K562 (cell line): Measurements from ENCODE around the gene CEP128. TPM values are rescaled to one million over a fixed set of nuclear protein-coding genes. Genes with fewer than 3 reads are reported as not detected.

Experiments used
- ATAC-seq: fragments of 200-7000 bp; cut with Tn5 transposase; 3 replicates; pipeline ENCODE4 v1.9.1; 2020; ENCODE audit warnings: moderate library complexity
- BruUV-seq: library from RNA; stranded (reverse); fragments of 400-500 nt; replicated peaks from 2 replicates; lab custom pipeline; 2021; lab: Mats Ljungman, UMichigan
- CTCF ChIA-PET: fragments of 300-600 bp; formaldehyde crosslinking; extraction: SDS; loops from one replicate; lab custom pipeline; 2021; ENCODE audit warnings: low intra/inter-chr PET ratio; lab: Yijun Ruan, JAX
- POLR2A ChIA-PET: fragments of 300-600, 350-650 bp; sonication (Branson Sonifier 250); formaldehyde crosslinking; extraction: SDS; loops from one replicate; lab custom pipeline; 2021; ENCODE audit warnings: antibody characterized with exemption, inconsistent platforms; lab: Yijun Ruan, JAX
- DNase-seq, 4 experiments: peaks; one replicate each; pipeline versions ENCODE4 v3.0.0 to v3.0.0-alpha.2; 2011 to 2018; ENCODE audit warnings: low spot score in 3 of 4, mixed read lengths in 3 of 4; ENCODE audit errors: extremely low read depth in 1 of 4
- FAIRE-seq: peaks from 2 replicates; lab custom pipeline; 2011; peaks lifted over from hg19 to GRCh38; lab: Jason Lieb, UNC
- H2AFZ ChIP-seq: 2 replicates; pipeline ENCODE4 v1.6.0; 2011; ENCODE audit warnings: low read depth, low read length, control low read depth, inconsistent platforms
- H3K27ac ChIP-seq: fragments of 200-600 bp; 3 replicates; pipeline ENCODE4 v1.8.0; 2011; ENCODE audit warnings: low read depth, mild to moderate bottlenecking, control low read depth, inconsistent platforms, low read length, moderate library complexity, mixed read lengths; ENCODE audit errors: extremely low read depth
- H3K27me3 ChIP-seq, 2 experiments: fragments of 300-600 bp in 1 of 2; 2 replicates in 1 of 2; 3 replicates in 1 of 2; pipeline versions ENCODE4 v1.6.0 to v1.8.0; 2011; ENCODE audit warnings: inconsistent platforms in 2 of 2, low read length in 2 of 2, mild to moderate bottlenecking in 1 of 2, mixed read lengths in 1 of 2, moderate library complexity in 1 of 2; ENCODE audit not compliant: control insufficient read depth in 2 of 2, insufficient read depth in 2 of 2
- H3K36me3 ChIP-seq: fragments of 300-600 bp; 3 replicates; pipeline ENCODE4 v1.8.0; 2011; ENCODE audit warnings: mild to moderate bottlenecking, low read length, inconsistent platforms; ENCODE audit not compliant: control insufficient read depth, insufficient read depth
- H3K4me1 ChIP-seq, 2 experiments: fragments of 200-600 bp in 1 of 2; replicated peaks in 1 of 2; 2 replicates in 1 of 2; 3 replicates in 1 of 2; pipeline versions ENCODE4 v1.5.1 to v1.8.0; 2011; ENCODE audit warnings: inconsistent platforms in 2 of 2, low read length in 2 of 2, mild to moderate bottlenecking in 1 of 2, mixed read lengths in 1 of 2, moderate library complexity in 1 of 2; ENCODE audit not compliant: control insufficient read depth in 2 of 2, insufficient read depth in 2 of 2
- H3K4me2 ChIP-seq: 2 replicates; pipeline ENCODE4 v1.6.1; 2011; ENCODE audit warnings: low read length, control low read depth, inconsistent platforms, mixed read lengths; ENCODE audit not compliant: insufficient read depth
- H3K4me3 ChIP-seq: fragments of 200-600 bp; sonication (generic), shearing (Covaris generic); 2 replicates; pipeline ENCODE4 v1.5.1; 2016; ENCODE audit warnings: control low read depth, inconsistent platforms
- H3K79me2 ChIP-seq: fragments of 200-600 bp; 3 replicates; pipeline ENCODE4 v1.8.0; 2011; ENCODE audit warnings: low read length, inconsistent platforms; ENCODE audit not compliant: control insufficient read depth, insufficient read depth
- H3K9ac ChIP-seq, 2 experiments: 2 replicates each; pipeline versions ENCODE4 v1.6.0 to v1.6.1; 2011; ENCODE audit warnings: low read depth in 2 of 2, low read length in 2 of 2, control low read depth in 1 of 2, inconsistent platforms in 1 of 2, mild to moderate bottlenecking in 1 of 2, mixed read lengths in 1 of 2; ENCODE audit not compliant: insufficient read depth in 1 of 2
- H3K9me1 ChIP-seq: one replicate; pipeline ENCODE4 v1.6.0; 2011; ENCODE audit warnings: inconsistent platforms, mild to moderate bottlenecking, low read length, moderate library complexity; ENCODE audit not compliant: control insufficient read depth, insufficient read depth
- H3K9me3 ChIP-seq: replicated peaks from 2 replicates; pipeline ENCODE4 v1.5.1; 2011; ENCODE audit warnings: low read depth, low read length, inconsistent platforms; ENCODE audit not compliant: control insufficient read depth, insufficient read depth
- H4K20me1 ChIP-seq: replicated peaks from 2 replicates; pipeline ENCODE4 v1.6.1; 2011; ENCODE audit warnings: low read length, inconsistent platforms, mixed read lengths; ENCODE audit not compliant: control insufficient read depth, insufficient read depth
- CHD2 ChIP-seq: IDR thresholded peaks from 2 replicates; pipeline ENCODE4 v1.6.1; 2011; ENCODE audit warnings: low read depth, low read length
- ESRRA ChIP-seq: fragments of 450-650 bp; IDR thresholded peaks from 2 replicates; pipeline ENCODE4 v1.6.1; 2014; ENCODE audit warnings: low read depth, mild to moderate bottlenecking, moderate library complexity, borderline replicate concordance
- GTF2A2 ChIP-seq: IDR thresholded peaks from 2 replicates; pipeline ENCODE4 v1.6.1; 2016; ENCODE audit warnings: mild to moderate bottlenecking, missing genetic modification characterization, missing compliant biosample characterization
- HDAC2 ChIP-seq: fragments of 450-650 bp; IDR thresholded peaks from 2 replicates; pipeline ENCODE4 v1.6.1; 2016; ENCODE audit warnings: mild to moderate bottlenecking
- HDAC6 ChIP-seq: IDR thresholded peaks from 2 replicates; pipeline ENCODE4 v1.6.1; 2012; ENCODE audit warnings: low read depth, mild to moderate bottlenecking, control low read depth, inconsistent platforms, low read length, moderate library complexity
- POLR2H ChIP-seq: IDR thresholded peaks from 2 replicates; pipeline ENCODE4 v1.6.1; 2016; ENCODE audit warnings: missing genetic modification characterization, low read depth, mild to moderate bottlenecking, control low read depth, missing compliant biosample characterization, moderate library complexity
- RBM17 ChIP-seq: fragments of 200-400 bp; formaldehyde crosslinking; IDR thresholded peaks from 2 replicates; pipeline ENCODE4 v1.6.1; 2017; ENCODE audit warnings: low read depth, mild to moderate bottlenecking, low read length, borderline replicate concordance
- RBM34 ChIP-seq: fragments of 200-400 bp; formaldehyde crosslinking; IDR thresholded peaks from 2 replicates; pipeline ENCODE4 v1.6.1; 2018; ENCODE audit warnings: low read length, borderline replicate concordance; ENCODE audit not compliant: insufficient read depth
- RHOXF2B ChIP-seq: fragments of 250-450 bp; sonication (Bioruptor Pico); conservative IDR thresholded peaks from 2 replicates; pipeline ENCODE4 v1.5.1; 2021
- TEAD1 ChIP-seq, 2 experiments: fragments of 450-650 bp in 1 of 2; sonication (generic) in 1 of 2; formaldehyde crosslinking; IDR thresholded peaks; 2 replicates each; pipeline versions ENCODE4 v1.4.0 to v1.8.0; 2020 to 2022; ENCODE audit warnings: mild to moderate bottlenecking in 2 of 2, missing genetic modification reagents in 1 of 2
- WGBS: fragments of 100-300 bp; shearing (Covaris generic); methylation state at CpG from one replicate; pipeline ENCODE4 v1.1.6; 2016; ENCODE audit warnings: low coverage, mixed read lengths; ENCODE audit not compliant: insufficient coverage; ENCODE audit errors: missing lambda C conversion rate; 5-methylcytosine and 5-hydroxymethylcytosine counted together
- in situ Hi-C: fragments of 300-500 bp; cut with MboI; formaldehyde crosslinking; loops from 4 replicates; pipeline ENCODE4 v1.15.0; 2018; ENCODE audit warnings: inconsistent platforms, mixed read lengths
- intact Hi-C: fragments of 100-400 bp; cut with micrococcal nuclease; formaldehyde crosslinking; loops from 2 replicates; pipeline ENCODE4 v1.14.2; 2022
- polyA plus RNA-seq, 8 experiments: library from polyadenylated mRNA; depleted of rRNA in 4 of 8; stranded (reverse) in 5 of 8; unstranded in 3 of 8; fragments of >200 nt; fragmentation: Nextera tagmentation in 2 of 8; fragmentation: Illumina TruSeq in 1 of 8; extraction: Ambion mirVana in 2 of 8; extraction: Trizol in 1 of 8; gene quantifications; 2 replicates each; pipeline versions ENCODE4 v1.2.1 to v1.2.3, GENCODE V29; 2011 to 2014; ENCODE audit warnings: inconsistent platforms in 1 of 8, missing spikeins in 1 of 8
- total RNA-seq, 7 experiments: library from RNA; depleted of rRNA in 6 of 7; stranded (reverse); fragments of >200 nt in 6 of 7; fragmentation: Illumina TruSeq in 2 of 7; extraction: Trizol in 2 of 7; gene quantifications; 2 replicates each; pipeline versions ENCODE4 v1.2.1 to v1.2.3, GENCODE V29; 2011 to 2021; ENCODE audit warnings: low replicate concordance in 1 of 7
- TF ChIP-seq, protein P1 (sequence below), 2 experiments: fragments of 450-650 bp in 1 of 2; sonication (generic) in 1 of 2; formaldehyde crosslinking; conservative IDR thresholded peaks; 2 replicates each; pipeline versions ENCODE4 v1.4.0 to v1.8.1; 2020 to 2022; ENCODE audit warnings: mild to moderate bottlenecking in 1 of 2, missing genetic modification reagents in 1 of 2
- TF ChIP-seq, protein P2 (sequence below), 2 experiments: fragments of 200-800 bp in 1 of 2; sonication (Bioruptor generic) in 1 of 2; sonication (generic) in 1 of 2; formaldehyde crosslinking in 1 of 2; IDR thresholded peaks in 1 of 2; conservative IDR thresholded peaks in 1 of 2; 2 replicates each; pipeline versions ENCODE4 v1.5.0 to v1.6.1; 2016 to 2020; ENCODE audit warnings: missing compliant biosample characterization in 1 of 2, missing genetic modification characterization in 1 of 2, missing genetic modification reagents in 1 of 2

CEP128 gene
- total and polyA plus RNA-seq, 9 of the 15 experiments (the other 6 are each of a cell fraction or from before 2014, with no cell fraction given): 2.3 to 9.2 (median 4.6) TPM

DNA sequence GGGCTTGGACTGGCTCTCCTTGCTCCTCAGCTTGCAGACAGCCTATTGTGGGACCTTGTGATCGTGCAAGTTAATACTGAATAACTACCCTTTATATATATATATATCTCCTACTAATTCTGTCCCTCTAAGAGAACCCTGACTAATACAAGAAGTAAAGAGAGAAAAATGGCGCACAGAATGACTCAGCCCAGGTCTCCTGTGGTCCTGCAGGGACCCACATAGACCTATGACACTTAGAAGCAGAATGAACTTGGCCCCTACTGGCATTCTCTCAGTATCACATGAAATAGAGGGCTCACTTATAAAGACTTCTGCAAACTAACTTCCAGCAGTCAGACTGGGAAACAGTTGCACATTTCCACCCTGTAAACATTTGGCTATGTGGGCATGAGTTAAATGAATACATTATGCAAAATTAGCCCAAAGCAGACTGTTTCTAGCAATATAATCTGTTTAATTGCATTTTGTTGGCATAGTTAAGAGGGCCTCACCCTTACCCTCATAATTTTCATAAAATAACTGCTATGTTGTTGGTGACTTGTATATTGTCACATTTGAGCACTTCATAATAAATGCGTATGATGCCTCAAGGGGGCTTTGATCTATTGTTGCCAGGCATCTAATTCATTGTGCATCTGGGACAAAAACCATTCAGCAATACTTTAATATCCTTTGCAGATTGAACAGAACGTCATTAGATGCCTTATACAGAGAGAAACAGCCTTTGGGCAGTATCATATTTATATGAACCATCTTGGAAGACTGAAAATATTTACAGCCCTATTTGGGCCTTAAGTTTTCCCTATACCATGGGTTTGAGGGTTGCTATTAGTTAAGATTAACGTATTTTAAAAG is 380.5 kb downstream of the CEP128 start:
- ChIA-PET CTCF (no interaction called here), POLR2A (no interaction called here)
- Histone ChIP-seq H3K9me1 (no peaks in the 10 kb centered on the region), H3K4me2 (no peak overlapping the region), H4K20me1 (no peaks in the 10 kb centered on the region), H3K36me3 (no peaks in the 10 kb centered on the region), H3K27me3 (no peaks in the 10 kb centered on the region), H3K4me3 (no peak overlapping the region), H3K27ac (no peak overlapping the region), H3K9ac (no peak overlapping the region), H2AFZ (no peak overlapping the region), H3K4me1 (no peaks in the 10 kb centered on the region), H3K79me2 (no peaks in the 10 kb centered on the region), H3K9me3 (no peaks in the 10 kb centered on the region)
- 9% methylated on average over 5 of the region's 5 CpGs for WGBS
- intact Hi-C loops (no loop called here), in situ Hi-C loops (no loop called here)
- DNase-seq (no peak), ATAC-seq (no peak), FAIRE-seq (no peak)
- TF ChIP-seq RBM17 (no peak), HDAC2 (no peak), RHOXF2B (CRISPR knock-in tag) (no peak), POLR2H (tag) (no peak), CHD2 (no peak)
- no TSS peak for BruUV-seq

DNA sequence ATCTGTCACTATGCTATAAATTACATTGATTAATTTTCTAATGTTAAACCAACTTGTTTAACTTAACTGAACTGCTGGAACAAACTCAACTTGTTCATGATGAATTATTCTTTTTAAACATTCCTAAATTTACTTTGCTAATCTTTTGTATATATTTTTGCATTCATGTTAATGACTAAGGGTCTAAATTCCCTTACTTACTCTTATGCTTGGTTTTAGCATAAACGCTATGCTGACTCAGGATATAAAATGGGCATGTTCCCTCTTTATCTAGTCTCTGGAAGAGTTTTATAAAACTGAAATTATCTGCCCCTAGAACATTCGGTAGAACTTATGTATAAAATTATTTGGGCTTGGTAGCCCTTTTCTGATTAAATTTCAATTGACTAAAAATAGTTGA is 387.4 kb downstream of the CEP128 start:
- in situ Hi-C loops: no loop called here
- H3K79me2 ChIP-seq: no peaks in the 10 kb centered on the region
- no peak overlapping the region for H3K9ac ChIP-seq
- DNase-seq (no peak), ATAC-seq (no peak), FAIRE-seq (no peak)
- H3K4me1 ChIP-seq: no peaks in the 10 kb centered on the region
- H3K4me2 ChIP-seq: no peak overlapping the region
- WGBS: 0% methylated on average over 2 of the region's 2 CpGs
- no peak overlapping the region for H3K4me3 ChIP-seq
- no peak overlapping the region for H2AFZ ChIP-seq
- ChIA-PET CTCF (no interaction called here), POLR2A (no interaction called here)
- H3K36me3 ChIP-seq: no peaks in the 10 kb centered on the region
- no peaks in the 10 kb centered on the region for H4K20me1 ChIP-seq
- H3K27me3 ChIP-seq: no peaks in the 10 kb centered on the region
- intact Hi-C loops: no loop called here
- no peak overlapping the region for H3K27ac ChIP-seq
- H3K9me3 ChIP-seq: no peaks in the 10 kb centered on the region
- no peaks in the 10 kb centered on the region for H3K9me1 ChIP-seq
- BruUV-seq: no TSS peak
- TF ChIP-seq CHD2 (no peak), HDAC6 (no peak), TEAD1 (CRISPR knock-in tag; IDR thresholded peaks at IDR 0.05) (no peak), RBM34 (no peak), ESRRA (no peak), GTF2A2 (tag) (no peak)
- TF ChIP-seq, protein P1, sequence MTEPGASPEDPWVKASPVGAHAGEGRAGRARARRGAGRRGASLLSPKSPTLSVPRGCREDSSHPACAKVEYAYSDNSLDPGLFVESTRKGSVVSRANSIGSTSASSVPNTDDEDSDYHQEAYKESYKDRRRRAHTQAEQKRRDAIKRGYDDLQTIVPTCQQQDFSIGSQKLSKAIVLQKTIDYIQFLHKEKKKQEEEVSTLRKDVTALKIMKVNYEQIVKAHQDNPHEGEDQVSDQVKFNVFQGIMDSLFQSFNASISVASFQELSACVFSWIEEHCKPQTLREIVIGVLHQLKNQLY (CRISPR knock-in tag; conservative IDR thresholded peaks at IDR 0.05): no peak
- TF ChIP-seq, protein P2, sequence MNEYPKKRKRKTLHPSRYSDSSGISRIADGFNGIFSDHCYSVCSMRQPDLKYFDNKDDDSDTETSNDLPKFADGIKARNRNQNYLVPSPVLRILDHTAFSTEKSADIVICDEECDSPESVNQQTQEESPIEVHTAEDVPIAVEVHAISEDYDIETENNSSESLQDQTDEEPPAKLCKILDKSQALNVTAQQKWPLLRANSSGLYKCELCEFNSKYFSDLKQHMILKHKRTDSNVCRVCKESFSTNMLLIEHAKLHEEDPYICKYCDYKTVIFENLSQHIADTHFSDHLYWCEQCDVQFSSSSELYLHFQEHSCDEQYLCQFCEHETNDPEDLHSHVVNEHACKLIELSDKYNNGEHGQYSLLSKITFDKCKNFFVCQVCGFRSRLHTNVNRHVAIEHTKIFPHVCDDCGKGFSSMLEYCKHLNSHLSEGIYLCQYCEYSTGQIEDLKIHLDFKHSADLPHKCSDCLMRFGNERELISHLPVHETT (CRISPR knock-in tag; conservative IDR thresholded peaks at IDR 0.05 in 1 of 2, IDR thresholded peaks at IDR 0.05 in 1 of 2): no peak
